Heart right ventricle (tissue), 16 donors: Measurements from ENCODE around the gene XIRP2. TPM values are rescaled to one million over a fixed set of nuclear protein-coding genes. Genes with fewer than 3 reads are reported as not detected.

ENCODE experiments used
- ATAC-seq, 8 donors: fragments of 200-7000 bp; cut with Tn5 transposase; one replicate each; pipeline ENCODE4 v1.9.1; 2020; ENCODE audit warnings: mild to moderate bottlenecking in 8 of 8, moderate library complexity in 8 of 8, moderate number of reproducible peaks in 1 of 8
- DNase-seq, 2 donors: peaks; one replicate each; pipeline ENCODE4 v3.0.0-alpha.2; 2020
- H3K27ac ChIP-seq, 10 donors: fragments of 200-600 bp; sonication (generic) in 2 of 10; one replicate each; pipeline versions ENCODE4 v1.5.0 to v1.8.0; 2020 to 2022; ENCODE audit warnings: mild to moderate bottlenecking in 3 of 10
- H3K27me3 ChIP-seq, 7 donors: fragments of 200-600 bp; one replicate each; pipeline ENCODE4 v1.8.0; 2021 to 2022; ENCODE audit warnings: mild to moderate bottlenecking in 2 of 7
- H3K36me3 ChIP-seq, 9 donors: fragments of 200-600 bp; sonication (generic) in 1 of 9; one replicate each; pipeline versions ENCODE4 v1.5.0 to v1.8.0; 2020 to 2022; ENCODE audit warnings: mild to moderate bottlenecking in 2 of 9
- H3K4me1 ChIP-seq, 9 donors: fragments of 200-600 bp; sonication (generic) in 1 of 9; one replicate each; pipeline versions ENCODE4 v1.5.0 to v1.8.0; 2020 to 2022; ENCODE audit warnings: mild to moderate bottlenecking in 4 of 9
- H3K4me3 ChIP-seq, 10 donors: fragments of 200-600 bp; sonication (generic) in 2 of 10; one replicate each; pipeline versions ENCODE4 v1.5.0 to v1.8.0; 2020 to 2022; ENCODE audit warnings: mild to moderate bottlenecking in 7 of 10, moderate library complexity in 2 of 10
- H3K9me3 ChIP-seq, 11 donors: fragments of 200-600 bp in 10 of 11; sonication (generic) in 2 of 11; one replicate each; pipeline versions ENCODE4 v1.5.0 to v1.8.0; 2013 to 2022; ENCODE audit warnings: mild to moderate bottlenecking in 2 of 11, control low read depth in 1 of 11, moderate library complexity in 1 of 11
- CTCF ChIP-seq, 9 donors: fragments of 200-600 bp; sonication (generic) in 2 of 9; IDR thresholded peaks; one replicate each; pipeline versions ENCODE4 v1.5.0 to v1.8.0; 2021 to 2022; ENCODE audit warnings: antibody characterized with exemption in 9 of 9, mild to moderate bottlenecking in 5 of 9, moderate library complexity in 1 of 9
- WGBS, 2 donors: extraction: QIAGEN DNeasy Blood & Tissue Kit; methylation state at CpG; one replicate each; pipeline ENCODE4 v1.1.7; 2013; ENCODE audit warnings: inconsistent platforms in 1 of 2; 5-methylcytosine and 5-hydroxymethylcytosine counted together
- intact Hi-C, 10 donors: fragments of 100-400 bp; cut with DNase I; formaldehyde crosslinking; loops; one replicate each; pipeline versions ENCODE4 v1.11.1 to v1.14.2; 2022
- polyA plus RNA-seq, 2 donors: library from polyadenylated mRNA; stranded (reverse); fragments of 200-250 nt; gene quantifications; one replicate each; pipeline ENCODE4 v1.2.3, GENCODE V29; 2013
- total RNA-seq, 10 donors: library from RNA; stranded (reverse); fragmentation: NEBNext Ultra II Directional in 3 of 10; extraction: Animal tissue kit (Norgen Biotek cat#: 25700) in 3 of 10; gene quantifications; one replicate each; pipeline versions ENCODE4 v1.2.1 to v1.2.4, GENCODE V29; 2021 to 2023
- donor health status: Arrhythmogenic right ventricular cardiomyopathy.
- donor health status: ischemic (EF 13 %, LVEDD 7.1; RV severe dilation, severe dysfunction).
- donor health status: healthy with polysubstance abuse.
- donor health status: DM: no; HTN: yes; CAD: no.
- donor health status: DM: no; HTN: no; CAD: no.
- donor health status: ischemic (EF 25% LVEDD 6.9; RV normal size, moderate dysfunction).
- donor health status: ischemic (EF 25% LVEDD 5.7; RV mildly dilated, moderate dysfunction).
- donor health status: healthy.
- donor health status: DM: yes; HTN: yes; CAD: no.
- donor health status: Ischemic cardiomyopathy.
- donor health status: ischemic (EF 35%, LVEDD 5.7; RV mildly dilated, moderate dysfunction).
- donor health status: nonischemic (EF 11% LVEDD 7.7; RV severe dilation, severe dysfunction).
- donor health status: DM: yes; HTN: yes; CAD: no.
- donor health status: PGD.
- donor health status: ischemic (EF 29% LVEDD 5.4; RV normal size, mild dysfunction).
- donor health status: nonischemic (EF 23%, LVEDD 6.1; RV moderate dilation, normal function).

The XIRP2 gene
- total and polyA plus RNA-seq, 12 donors: 145 to 1,255 (median 577) TPM

GRCh38 chr2:167254721-167255120 lies 366.4 kb downstream of the XIRP2 start:
- no peak for TF ChIP-seq CTCF (IDR thresholded peaks at IDR 0.05)
- 78 to 88% methylated on average over 1 of the region's 1 CpG for WGBS, 2 donors
- Histone ChIP-seq H3K27ac (no peak overlapping the region), H3K4me1 (no peaks in the 10 kb centered on the region), H3K4me3 (no peak overlapping the region), H3K36me3 (peaks cover 0 to 71% (median 0%) of the 10 kb centered on the region in 9 donors), H3K9me3 (no peaks in the 10 kb centered on the region), H3K27me3 (no peaks in the 10 kb centered on the region)
- ATAC-seq (no peak), DNase-seq (no peak)
- intact Hi-C loops: loop anchor here in 1 of 10 donors (5.0 kb wide), 1 partner anchor 868 kb away; no protein-coding TSS in a partner anchor

GRCh38 chr2:167258712-167259111 lies 370.4 kb downstream of the XIRP2 start:
- no peak for TF ChIP-seq CTCF (IDR thresholded peaks at IDR 0.05)
- H3K4me1 ChIP-seq: no peaks in the 10 kb centered on the region
- 61 to 70% methylated on average over 3 of the region's 3 CpGs for WGBS, 2 donors
- ATAC-seq (no peak), DNase-seq (no peak)
- no peak overlapping the region for H3K4me3 ChIP-seq
- H3K9me3 ChIP-seq: no peaks in the 10 kb centered on the region
- no peaks in the 10 kb centered on the region for H3K27me3 ChIP-seq
- peaks cover 0 to 40% (median 0%) of the 10 kb centered on the region in 9 donors for H3K36me3 ChIP-seq
- intact Hi-C loops: no loop called here
- H3K27ac ChIP-seq: no peak overlapping the region

- H3K4me1 ChIP-seq: peaks cover 0 to 4% (median 0%) of the 10 kb centered on the region in 9 donors
- H3K36me3 ChIP-seq: peaks cover 0 to 9% (median 0%) of the 10 kb centered on the region in 9 donors
- H3K27me3 ChIP-seq: no peaks in the 10 kb centered on the region
- H3K27ac ChIP-seq: no peak overlapping the region
- H3K9me3 ChIP-seq: peaks cover 0 to 19% (median 8%) of the 10 kb centered on the region in 11 donors
- peak in 6 of 9 donors; percentile 18 to 38 (median 32) for TF ChIP-seq CTCF (IDR thresholded peaks at IDR 0.05)
- 83 to 84% methylated on average over 5 of the region's 5 CpGs for WGBS, 2 donors
- ATAC-seq: peak in 2 of 8 donors; percentile 53 to 55
- no peak for DNase-seq
- intact Hi-C loops: loop anchor here in 1 of 10 donors (10.0 kb wide), 2 partner anchors 150 to 850 kb away; no protein-coding TSS in a partner anchor
- no peak overlapping the region for H3K4me3 ChIP-seq
Measured at GRCh38 chr2:167264380-167264779, 376.1 kb downstream of the XIRP2 start.

- peaks cover 0 to 4% (median 0%) of the 10 kb centered on the region in 9 donors for H3K4me1 ChIP-seq
- no peaks in the 10 kb centered on the region for H3K27me3 ChIP-seq
- 75 to 78% methylated on average over 2 of the region's 2 CpGs for WGBS, 2 donors
- no peak overlapping the region for H3K27ac ChIP-seq
- H3K9me3 ChIP-seq: peaks cover 0 to 19% (median 8%) of the 10 kb centered on the region in 11 donors
- no peak for DNase-seq
- no peak overlapping the region for H3K4me3 ChIP-seq
- no peak for TF ChIP-seq CTCF (IDR thresholded peaks at IDR 0.05)
- peaks cover 0 to 7% (median 0%) of the 10 kb centered on the region in 9 donors for H3K36me3 ChIP-seq
- intact Hi-C loops: loop anchor here in 1 of 10 donors (10.0 kb wide), 2 partner anchors 150 to 850 kb away; no protein-coding TSS in a partner anchor
- peak in 1 of 8 donors; percentile 9 for ATAC-seq
Measured at GRCh38 chr2:167265004-167265403, 376.7 kb downstream of the XIRP2 start.
